ENCODE measurements around the gene COBLL1.

- no peak for TF ChIP-seq EZH2 (IDR thresholded peaks at IDR 0.05)
- no peak for TF ChIP-seq POLR2AphosphoS5 (IDR thresholded peaks at IDR 0.05; ENCODE audit: borderline replicate concordance, low read depth, low read length)
- no peak for TF ChIP-seq FOXP2 (optimal IDR thresholded peaks at IDR 0.05; ENCODE audit: control extremely low read depth, extremely low read length, insufficient read depth)
Observed at GRCh38 chr2:164868563-164869419, 27.2 kb upstream of the COBLL1 start.
